Panc1 (cell line): ENCODE data around the gene EMP2. TPM values are rescaled to one million over a fixed set of nuclear protein-coding genes. Genes with fewer than 3 reads are reported as not detected.
"Not testable (repeated sequence)": the region's sequence is repeated elsewhere in the genome, so short reads cannot be mapped to it uniquely, and the experiment has no call there.

Source experiments
- ATAC-seq: fragments of 200-7000 bp; cut with Tn5 transposase; 2 replicates; pipeline ENCODE4 v1.9.1; 2020; ENCODE audit warnings: mild to moderate bottlenecking, moderate library complexity
- BruUV-seq: library from RNA; stranded (reverse); fragments of 400-500 nt; replicated peaks from 2 replicates; lab custom pipeline; 2021; lab: Mats Ljungman, UMichigan
- CTCF ChIA-PET: fragments of 300-600 bp; sonication (Branson Sonifier 250); formaldehyde crosslinking; loops from one replicate; lab custom pipeline; 2022; ENCODE audit warnings: antibody characterized with exemption; lab: Charles Lee
- POLR2A ChIA-PET: fragments of 300-600 bp; sonication (Branson Sonifier 250); formaldehyde crosslinking; loops from one replicate; lab custom pipeline; 2022; ENCODE audit warnings: antibody characterized with exemption; lab: Charles Lee
- DNase-seq: peaks from one replicate; pipeline ENCODE4 v3.0.0-alpha.2; 2010; ENCODE audit warnings: low read depth, low spot score
- H3K27ac ChIP-seq: 2 replicates; pipeline ENCODE4 v1.5.1; 2011; ENCODE audit warnings: mild to moderate bottlenecking, low read length, inconsistent platforms
- H3K27me3 ChIP-seq: fragments of 200-500 bp; sonication (Bioruptor generic); 2 replicates; pipeline ENCODE4 v1.6.0; 2014; ENCODE audit warnings: low read length, inconsistent platforms; ENCODE audit not compliant: control insufficient read depth, insufficient read depth
- H3K36me3 ChIP-seq: fragments of 200-500 bp; sonication (Bioruptor generic); 2 replicates; pipeline ENCODE4 v1.5.1; 2014; ENCODE audit warnings: inconsistent platforms, mild to moderate bottlenecking, low read length, moderate library complexity; ENCODE audit not compliant: control insufficient read depth, insufficient read depth
- H3K4me1 ChIP-seq: 2 replicates; pipeline ENCODE4 v1.5.1; 2011; ENCODE audit warnings: inconsistent platforms, mild to moderate bottlenecking, low read length, moderate library complexity; ENCODE audit not compliant: control insufficient read depth, insufficient read depth
- H3K4me3 ChIP-seq, 2 experiments: 2 replicates each; pipeline ENCODE4 v1.5.1; 2011 to 2012; ENCODE audit warnings: low read depth in 2 of 2, low read length in 2 of 2, mild to moderate bottlenecking in 2 of 2, inconsistent platforms in 1 of 2, moderate library complexity in 1 of 2
- H3K9me3 ChIP-seq: fragments of 200-500 bp; sonication (Bioruptor generic); 2 replicates; pipeline ENCODE4 v1.5.1; 2014; ENCODE audit warnings: low read depth, mild to moderate bottlenecking, inconsistent platforms, low read length, moderate library complexity; ENCODE audit not compliant: control insufficient read depth, insufficient read depth
- POLR2AphosphoS5 ChIP-seq: IDR thresholded peaks from 2 replicates; pipeline ENCODE4 v1.6.1; 2012; ENCODE audit warnings: mild to moderate bottlenecking, low read depth, low read length, moderate library complexity
- REST ChIP-seq, 2 experiments: IDR thresholded peaks; 2 replicates each; pipeline ENCODE4 v1.6.1; 2011 to 2012; ENCODE audit warnings: low read depth in 2 of 2, control low read depth in 1 of 2, low read length in 1 of 2, mild to moderate bottlenecking in 1 of 2, moderate library complexity in 1 of 2; ENCODE audit not compliant: insufficient read depth in 1 of 2
- SIN3A ChIP-seq: IDR thresholded peaks from 2 replicates; pipeline ENCODE4 v1.6.1; 2012; ENCODE audit warnings: low read depth, mild to moderate bottlenecking, low read length, moderate library complexity, borderline replicate concordance; ENCODE audit not compliant: insufficient read depth
- TCF7L2 ChIP-seq: IDR thresholded peaks from 2 replicates; pipeline ENCODE4 v1.6.1; 2011; ENCODE audit warnings: mild to moderate bottlenecking, low read depth, low read length, inconsistent platforms
- in situ Hi-C: cut with HindIII; loops from 2 replicates; pipeline ENCODE4 v1.10.0; 2016; ENCODE audit warnings: low sequenced_read_pairs, low pct_unique_long_range_greater_than_20kb
- intact Hi-C: fragments of 100-400 bp; cut with micrococcal nuclease; formaldehyde crosslinking; loops from one replicate; pipeline ENCODE4 v1.10.0; 2022; ENCODE audit not compliant: unreplicated experiment
- total RNA-seq: library from RNA; stranded (reverse); gene quantifications from one replicate; pipeline ENCODE4 v1.2.1, GENCODE V29; 2021; ENCODE audit not compliant: unreplicated experiment
- TF ChIP-seq, protein P1 (sequence below): fragments of 450-650 bp; IDR thresholded peaks from 2 replicates; pipeline ENCODE4 v1.5.1; 2017; ENCODE audit warnings: mild to moderate bottlenecking

The EMP2 gene
- total RNA-seq, 1 experiment from 2014 or later: 13.8 TPM

- in situ Hi-C loops: no loop called here
- no TSS peak for BruUV-seq
- peaks cover 4% of the 10 kb centered on the region; the same call in 1 of the 2 replicates for H3K4me1 ChIP-seq
- H3K9me3 ChIP-seq: no peaks in the 10 kb centered on the region
- H3K36me3 ChIP-seq: no peaks in the 10 kb centered on the region
- no peak for DNase-seq
- TF ChIP-seq TCF7L2 (no peak), POLR2AphosphoS5 (no peak), REST (IDR thresholded peaks at IDR 0.05; ENCODE audit: insufficient read depth in 1 of 2, low read depth in 2 of 2, low read length in 1 of 2) (no peak)
- TF ChIP-seq, protein P1, sequence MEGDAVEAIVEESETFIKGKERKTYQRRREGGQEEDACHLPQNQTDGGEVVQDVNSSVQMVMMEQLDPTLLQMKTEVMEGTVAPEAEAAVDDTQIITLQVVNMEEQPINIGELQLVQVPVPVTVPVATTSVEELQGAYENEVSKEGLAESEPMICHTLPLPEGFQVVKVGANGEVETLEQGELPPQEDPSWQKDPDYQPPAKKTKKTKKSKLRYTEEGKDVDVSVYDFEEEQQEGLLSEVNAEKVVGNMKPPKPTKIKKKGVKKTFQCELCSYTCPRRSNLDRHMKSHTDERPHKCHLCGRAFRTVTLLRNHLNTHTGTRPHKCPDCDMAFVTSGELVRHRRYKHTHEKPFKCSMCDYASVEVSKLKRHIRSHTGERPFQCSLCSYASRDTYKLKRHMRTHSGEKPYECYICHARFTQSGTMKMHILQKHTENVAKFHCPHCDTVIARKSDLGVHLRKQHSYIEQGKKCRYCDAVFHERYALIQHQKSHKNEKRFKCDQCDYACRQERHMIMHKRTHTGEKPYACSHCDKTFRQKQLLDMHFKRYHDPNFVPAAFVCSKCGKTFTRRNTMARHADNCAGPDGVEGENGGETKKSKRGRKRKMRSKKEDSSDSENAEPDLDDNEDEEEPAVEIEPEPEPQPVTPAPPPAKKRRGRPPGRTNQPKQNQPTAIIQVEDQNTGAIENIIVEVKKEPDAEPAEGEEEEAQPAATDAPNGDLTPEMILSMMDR: no peak
- intact Hi-C loops: no loop called here
- no peak overlapping the region for H3K4me3 ChIP-seq
- H3K27me3 ChIP-seq: no peaks in the 10 kb centered on the region
- ATAC-seq: no peak
- ChIA-PET POLR2A (no interaction called here), CTCF (no interaction called here)
- no peak overlapping the region for H3K27ac ChIP-seq
Measured at GRCh38 chr16:10623059-10623458, 42.7 kb upstream of the EMP2 start.

DNA sequence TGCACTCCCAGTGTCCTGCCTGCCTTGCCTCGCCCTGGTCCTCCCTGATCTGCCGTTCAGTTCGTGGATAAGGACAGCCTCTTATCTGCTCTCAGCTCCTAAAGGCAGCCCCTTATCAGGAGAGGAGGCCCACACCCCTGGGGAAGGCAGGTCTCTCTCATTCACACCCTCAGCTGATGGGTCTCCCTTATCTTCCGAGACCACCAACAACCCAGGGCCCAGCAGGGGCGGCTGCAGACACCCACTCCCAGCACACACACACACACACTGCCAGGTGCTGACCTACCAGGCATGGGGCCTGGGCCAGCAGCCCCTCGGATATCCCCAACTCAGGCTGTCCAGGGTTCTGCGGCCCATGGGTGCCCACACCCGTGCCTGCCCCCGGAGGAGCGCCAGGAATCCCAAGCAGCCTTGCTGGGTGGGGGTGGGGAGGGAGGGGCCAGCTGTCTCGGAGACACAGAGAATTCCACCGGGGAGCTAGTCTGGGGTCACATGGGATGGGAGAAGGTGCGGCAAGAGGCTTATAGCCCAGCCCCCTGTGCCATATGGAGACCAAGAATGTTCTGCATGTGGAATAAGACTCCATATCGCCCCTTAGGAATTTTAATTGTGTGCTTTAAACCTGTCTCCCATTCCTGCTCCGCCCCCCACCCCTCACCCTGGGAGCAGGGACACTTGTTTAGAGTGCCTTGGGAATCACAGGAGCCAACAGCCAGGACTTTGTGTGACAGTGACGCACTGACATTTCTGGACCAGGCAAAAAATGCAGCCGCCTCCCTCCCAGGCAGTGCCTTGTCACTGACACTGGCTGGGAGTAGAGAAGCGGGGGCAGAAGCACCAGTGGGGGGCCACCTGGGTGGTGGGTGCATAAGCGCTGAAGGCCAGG, 41.9 kb upstream of the EMP2 start:
- Histone ChIP-seq H3K4me3 (no peak overlapping the region), H3K4me1 (peaks cover 4% of the 10 kb centered on the region; the same call in 1 of the 2 replicates), H3K27ac (no peak overlapping the region), H3K27me3 (no peaks in the 10 kb centered on the region), H3K36me3 (no peaks in the 10 kb centered on the region), H3K9me3 (no peaks in the 10 kb centered on the region)
- CTCF ChIA-PET: interaction anchor here (0.7 kb wide), 1 partner anchor 97 kb away, joined by 4 read pairs; no protein-coding TSS in a partner anchor
- TF ChIP-seq REST (IDR thresholded peaks at IDR 0.05; ENCODE audit: insufficient read depth in 1 of 2, low read depth in 2 of 2, low read length in 1 of 2): no peak
- no peak for TF ChIP-seq SIN3A
- TF ChIP-seq, protein P1: no peak
- TF ChIP-seq POLR2AphosphoS5: no peak
- no peak for TF ChIP-seq TCF7L2
- POLR2A ChIA-PET: no interaction called here
- in situ Hi-C loops: no loop called here
- no TSS peak for BruUV-seq
- no peak for DNase-seq
- intact Hi-C loops: no loop called here
- ATAC-seq: no peak

DNA sequence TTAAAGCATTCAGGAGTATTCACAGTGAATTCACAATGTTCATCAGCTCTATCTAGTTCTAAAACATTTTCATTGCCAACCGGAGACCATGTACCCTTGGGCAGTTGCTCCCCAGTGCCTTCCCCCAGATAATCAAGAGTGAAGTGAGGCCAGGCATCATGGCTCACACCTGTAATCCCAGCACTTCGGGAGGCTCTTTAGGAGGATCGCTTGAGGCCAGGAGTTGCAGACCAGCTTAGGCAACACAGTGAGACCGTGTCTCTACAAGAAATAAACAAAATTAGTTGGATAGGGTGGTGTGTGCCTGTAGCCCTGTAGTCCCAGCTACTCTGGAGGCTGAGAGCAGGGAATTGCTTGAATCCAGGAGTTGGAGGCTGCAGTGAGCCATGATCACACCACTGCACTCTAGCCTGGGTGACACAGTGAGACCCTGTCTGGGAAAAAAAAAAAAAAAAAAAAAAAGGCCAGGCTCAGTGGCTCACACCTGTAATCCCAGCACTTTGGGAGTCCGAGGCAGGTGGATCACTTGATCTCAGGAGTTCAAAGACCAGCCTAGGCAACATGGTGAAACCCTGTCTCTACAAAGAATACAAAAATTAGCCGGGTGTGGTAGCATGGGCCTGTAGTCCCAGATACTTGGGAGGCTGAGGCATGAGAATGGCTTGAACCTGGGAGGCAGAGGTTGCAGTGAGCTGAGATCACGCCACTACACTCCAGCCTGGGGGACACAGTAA, 41.0 kb upstream of the EMP2 start:
- 0 out of 2 replicates have a peak, but pooled peaks have one; percentile 54 for ATAC-seq
- H3K27ac ChIP-seq, H3K4me1 ChIP-seq, H3K36me3 ChIP-seq, H3K9me3 ChIP-seq, POLR2A ChIA-PET, intact Hi-C loops, in situ Hi-C loops, H3K27me3 ChIP-seq, BruUV-seq, DNase-seq, H3K4me3 ChIP-seq: not testable (repeated sequence)
- CTCF ChIA-PET: interaction anchor here (0.7 kb wide), 1 partner anchor 96 kb away, joined by 4 read pairs; no protein-coding TSS in a partner anchor
